Gastroesophageal sphincter (tissue), 4 donors: ENCODE results near the gene LRRIQ1. TPM values are rescaled to one million over a fixed set of nuclear protein-coding genes. Genes with fewer than 3 reads are reported as not detected.

Experiments used
- ATAC-seq: fragments of 150-250 bp; one replicate; pipeline ENCODE4 v1.9.1; 2016; ENCODE audit warnings: mild to moderate bottlenecking, moderate library complexity
- H3K27ac ChIP-seq, 4 donors: fragments of 200-600 bp; sonication (generic) in 3 of 4; 1 replicate in 3 of 4; 2 replicates in 1 of 4; pipeline ENCODE4 v1.5.1; 2016 to 2019
- H3K27me3 ChIP-seq: fragments of 200-600 bp; sonication (generic); one replicate; pipeline ENCODE4 v1.5.1; 2019
- H3K36me3 ChIP-seq, 2 donors: fragments of 200-600 bp; sonication (generic); one replicate each; pipeline ENCODE4 v1.5.1; 2019; ENCODE audit warnings: control low read depth in 1 of 2
- H3K4me1 ChIP-seq, 3 donors: fragments of 200-600 bp; sonication (generic); 1 replicate in 2 of 3; 2 replicates in 1 of 3; pipeline ENCODE4 v1.5.1; 2016 to 2019; ENCODE audit warnings: control low read depth in 2 of 3
- H3K4me3 ChIP-seq, 2 donors: fragments of 200-600 bp; sonication (generic); one replicate each; pipeline ENCODE4 v1.5.1; 2019; ENCODE audit warnings: mild to moderate bottlenecking in 1 of 2, moderate library complexity in 1 of 2
- H3K9me3 ChIP-seq, 3 donors: fragments of 200-600 bp; sonication (generic); one replicate each; pipeline ENCODE4 v1.5.1; 2017 to 2019; ENCODE audit warnings: control low read depth in 2 of 3
- EP300 ChIP-seq: sonication (generic); formaldehyde crosslinking; IDR thresholded peaks from one replicate; pipeline ENCODE4 v1.6.1; 2017; ENCODE audit warnings: antibody characterized with exemption, mild to moderate bottlenecking
- POLR2A ChIP-seq, 2 donors: fragments of 450-650 bp; IDR thresholded peaks; one replicate each; pipeline ENCODE4 v1.6.1; 2017; ENCODE audit warnings: antibody characterized with exemption in 2 of 2, mild to moderate bottlenecking in 2 of 2, moderate library complexity in 1 of 2
- POLR2AphosphoS5 ChIP-seq: sonication (generic); formaldehyde crosslinking; IDR thresholded peaks from one replicate; pipeline ENCODE4 v1.6.1; 2017; ENCODE audit warnings: antibody characterized with exemption
- WGBS, 2 donors: methylation state at CpG; one replicate each; pipeline ENCODE4 v1.1.5; 2018; ENCODE audit warnings: low coverage in 1 of 2; 5-methylcytosine and 5-hydroxymethylcytosine counted together
- total RNA-seq, 4 donors: library from RNA; depleted of rRNA; stranded (reverse); fragments of >200 nt; gene quantifications; one replicate each; pipeline ENCODE4 v1.1.0, GENCODE V29; 2016
- TF ChIP-seq, protein P1 (sequence below), 4 experiments: fragments of 200-600 bp in 2 of 4; fragments of 450-650 bp in 2 of 4; sonication (generic) in 1 of 4; IDR thresholded peaks; one replicate each; pipeline ENCODE4 v1.5.1; 2017 to 2019; ENCODE audit warnings: antibody characterized with exemption in 4 of 4, mild to moderate bottlenecking in 2 of 4, moderate library complexity in 2 of 4

LRRIQ1 gene
- total RNA-seq, 4 donors from 2014 or later, result 0.31 to 1.4 (median 0.54) TPM; not detected in 1

GRCh38 chr12:85058339-85058738, 22.2 kb downstream of the LRRIQ1 start:
- TF ChIP-seq, protein P1, sequence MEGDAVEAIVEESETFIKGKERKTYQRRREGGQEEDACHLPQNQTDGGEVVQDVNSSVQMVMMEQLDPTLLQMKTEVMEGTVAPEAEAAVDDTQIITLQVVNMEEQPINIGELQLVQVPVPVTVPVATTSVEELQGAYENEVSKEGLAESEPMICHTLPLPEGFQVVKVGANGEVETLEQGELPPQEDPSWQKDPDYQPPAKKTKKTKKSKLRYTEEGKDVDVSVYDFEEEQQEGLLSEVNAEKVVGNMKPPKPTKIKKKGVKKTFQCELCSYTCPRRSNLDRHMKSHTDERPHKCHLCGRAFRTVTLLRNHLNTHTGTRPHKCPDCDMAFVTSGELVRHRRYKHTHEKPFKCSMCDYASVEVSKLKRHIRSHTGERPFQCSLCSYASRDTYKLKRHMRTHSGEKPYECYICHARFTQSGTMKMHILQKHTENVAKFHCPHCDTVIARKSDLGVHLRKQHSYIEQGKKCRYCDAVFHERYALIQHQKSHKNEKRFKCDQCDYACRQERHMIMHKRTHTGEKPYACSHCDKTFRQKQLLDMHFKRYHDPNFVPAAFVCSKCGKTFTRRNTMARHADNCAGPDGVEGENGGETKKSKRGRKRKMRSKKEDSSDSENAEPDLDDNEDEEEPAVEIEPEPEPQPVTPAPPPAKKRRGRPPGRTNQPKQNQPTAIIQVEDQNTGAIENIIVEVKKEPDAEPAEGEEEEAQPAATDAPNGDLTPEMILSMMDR (IDR thresholded peaks at IDR 0.05), result no peak
- no peak for TF ChIP-seq POLR2AphosphoS5
- TF ChIP-seq EP300, result no peak
- TF ChIP-seq POLR2A (IDR thresholded peaks at IDR 0.05), result no peak
- Histone ChIP-seq H3K36me3 (no peaks in the 10 kb centered on the region), H3K4me3 (no peak overlapping the region), H3K4me1 (no peaks in the 10 kb centered on the region), H3K9me3 (no peaks in the 10 kb centered on the region), H3K27ac (no peak overlapping the region), H3K27me3 (no peaks in the 10 kb centered on the region)
- WGBS, 2 donors, result 46 to 49% methylated on average over 3 of the region's 3 CpGs
- no peak for ATAC-seq

DNA sequence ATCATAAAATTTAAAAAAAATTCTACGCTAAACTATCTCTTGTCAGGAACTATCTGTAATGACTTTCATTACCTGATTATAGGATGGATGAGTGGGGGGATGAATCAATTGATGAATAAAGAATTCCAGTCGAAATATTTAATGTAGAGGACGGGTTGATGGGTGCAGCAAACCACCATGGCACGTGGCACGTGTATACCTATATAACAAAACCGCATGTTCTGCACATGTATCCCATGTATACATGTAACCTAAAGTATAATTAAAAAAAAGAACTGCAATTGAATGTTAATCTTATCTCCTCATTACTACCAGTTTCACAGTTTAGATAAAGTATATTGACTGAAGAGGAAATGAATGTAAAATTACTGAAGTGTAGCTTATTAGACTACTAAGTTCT, 23.4 kb downstream of the LRRIQ1 start:
- Histone ChIP-seq H3K4me1 (no peaks in the 10 kb centered on the region), H3K27me3 (no peaks in the 10 kb centered on the region), H3K27ac (no peak overlapping the region), H3K4me3 (no peak overlapping the region), H3K36me3 (no peaks in the 10 kb centered on the region), H3K9me3 (no peaks in the 10 kb centered on the region)
- no peak for ATAC-seq
- TF ChIP-seq POLR2A (IDR thresholded peaks at IDR 0.05), result no peak
- no peak for TF ChIP-seq POLR2AphosphoS5
- TF ChIP-seq EP300, result no peak
- TF ChIP-seq, protein P1 (IDR thresholded peaks at IDR 0.05), result no peak
- WGBS, 2 donors, result 72 to 84% methylated on average over 6 of the region's 6 CpGs

DNA sequence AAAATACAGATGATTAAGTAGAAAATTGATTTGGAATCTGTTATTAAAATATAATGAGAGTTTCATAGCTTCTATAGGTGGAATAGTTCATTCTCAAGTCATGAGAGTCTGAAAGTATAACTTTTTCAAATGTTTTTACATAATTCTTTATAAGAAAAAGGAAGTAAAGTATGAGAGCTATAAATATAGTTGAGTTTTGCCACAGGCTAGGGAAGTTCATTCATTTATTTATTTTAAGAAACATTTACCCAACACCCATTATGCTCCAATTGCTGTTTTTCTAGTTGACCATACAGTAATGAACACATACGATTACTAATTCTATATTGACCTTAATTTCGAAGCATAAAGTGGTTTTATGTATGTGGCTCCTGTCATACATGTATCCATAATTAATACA, 24.8 kb downstream of the LRRIQ1 start:
- Histone ChIP-seq H3K4me1 (no peaks in the 10 kb centered on the region), H3K4me3 (no peak overlapping the region), H3K27ac (no peak overlapping the region), H3K9me3 (no peaks in the 10 kb centered on the region), H3K36me3 (no peaks in the 10 kb centered on the region), H3K27me3 (no peaks in the 10 kb centered on the region)
- ATAC-seq, result no peak
- TF ChIP-seq EP300 (no peak), POLR2AphosphoS5 (no peak), POLR2A (IDR thresholded peaks at IDR 0.05) (no peak)
- TF ChIP-seq, protein P1 (IDR thresholded peaks at IDR 0.05), result no peak
- 62 to 79% methylated on average over 2 of the region's 2 CpGs for WGBS, 2 donors

- 84 to 86% methylated on average over 2 to 3 of the region's 3 CpGs for WGBS, 2 donors
- Histone ChIP-seq H3K4me1 (no peaks in the 10 kb centered on the region), H3K9me3 (no peaks in the 10 kb centered on the region), H3K27ac (no peak overlapping the region), H3K36me3 (no peaks in the 10 kb centered on the region), H3K27me3 (no peaks in the 10 kb centered on the region), H3K4me3 (no peak overlapping the region)
- ATAC-seq, result no peak
- TF ChIP-seq, protein P1 (IDR thresholded peaks at IDR 0.05), result no peak
- TF ChIP-seq POLR2AphosphoS5, result no peak
- no peak for TF ChIP-seq EP300
- no peak for TF ChIP-seq POLR2A (IDR thresholded peaks at IDR 0.05)
Measured at GRCh38 chr12:85065837-85066482, 29.8 kb downstream of the LRRIQ1 start.

DNA sequence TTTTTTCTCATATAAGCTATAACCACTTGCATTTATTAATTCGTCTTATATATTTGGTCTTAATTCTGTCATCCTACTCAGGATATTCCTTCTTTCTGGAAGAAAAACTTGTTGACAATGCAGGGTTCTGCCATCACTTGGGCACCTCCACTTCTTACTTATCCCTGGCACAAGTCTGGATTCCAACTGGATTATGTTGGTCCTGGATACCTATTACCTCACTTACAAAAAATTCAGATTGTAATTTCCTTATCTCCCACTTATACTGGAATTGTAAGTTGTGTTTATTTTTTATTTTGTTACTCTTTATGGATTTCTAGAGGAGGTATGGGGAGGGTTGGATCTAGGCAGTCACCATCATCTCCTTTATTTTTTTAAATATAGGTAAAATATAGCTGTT, 36.7 kb downstream of the LRRIQ1 start:
- no peak overlapping the region for H3K4me3 ChIP-seq
- no peaks in the 10 kb centered on the region for H3K36me3 ChIP-seq
- H3K9me3 ChIP-seq, result no peaks in the 10 kb centered on the region
- H3K27me3 ChIP-seq, result no peaks in the 10 kb centered on the region
- H3K4me1 ChIP-seq, result peaks cover 0 to 9% (median 0%) of the 10 kb centered on the region in 3 donors
- H3K27ac ChIP-seq, result no peak overlapping the region
- WGBS, 2 donors, result 82 to 93% methylated on average over 1 of the region's 1 CpG
- ATAC-seq, result no peak
- TF ChIP-seq, protein P1 (IDR thresholded peaks at IDR 0.05), result no peak
- TF ChIP-seq POLR2A (IDR thresholded peaks at IDR 0.05) (no peak), POLR2AphosphoS5 (no peak), EP300 (no peak)
